ENCODE results near the gene AK6. TPM values are rescaled to one million over a fixed set of nuclear protein-coding genes. Genes with fewer than 3 reads are reported as not detected.

Gene AK6
- total RNA-seq, 1 experiment from 2014 or later: 40.8 TPM

GRCh38 chr5:69329905-69330489 is 39.3 kb downstream of the AK6 start:
- no peak overlapping the region for H2BK120ac ChIP-seq (ENCODE audit: low read depth, low read length, poor library complexity, severe bottlenecking)
- H2AK5ac ChIP-seq (ENCODE audit: insufficient read length, low read length): no peak overlapping the region
- H4K20me1 ChIP-seq (ENCODE audit: control insufficient read depth, insufficient read depth, insufficient read length): no peaks in the 10 kb centered on the region
- H2BK15ac ChIP-seq (ENCODE audit: low read depth, low read length): no peak overlapping the region
- no peak overlapping the region for H4K91ac ChIP-seq (ENCODE audit: insufficient read length, low read depth, low read length)
- no peak overlapping the region for H2BK12ac ChIP-seq (ENCODE audit: insufficient read length, low read depth, low read length)
- no peak overlapping the region for H2AFZ ChIP-seq (ENCODE audit: low read length)
- H3K36me3 Mint-ChIP-seq (ENCODE audit: insufficient read depth in 1 of 3, low read depth in 3 of 3): no peaks in the 10 kb centered on the region; a peak in 1 of 7 replicates
- no peak overlapping the region for H3K27ac Mint-ChIP-seq
- no peak overlapping the region for H3K4ac ChIP-seq (ENCODE audit: low read depth, low read length)
- no peaks in the 10 kb centered on the region for H3K79me2 ChIP-seq (ENCODE audit: insufficient read depth, low read length)
- H3K27me3 ChIP-seq (ENCODE audit: insufficient read depth, low read length): no peaks in the 10 kb centered on the region
- no peak overlapping the region for H2BK5ac ChIP-seq (ENCODE audit: insufficient read length, low read length)
- no peaks in the 10 kb centered on the region for H3K9me3 ChIP-seq (ENCODE audit: control insufficient read depth, low read depth, low read length)
- no peaks in the 10 kb centered on the region for H3K9me3 Mint-ChIP-seq
- no peak overlapping the region for H3K4me2 ChIP-seq (ENCODE audit: insufficient read depth, insufficient read length, low read length)
- no peak overlapping the region for H3K14ac ChIP-seq (ENCODE audit: insufficient read depth, low read length)
- no peak overlapping the region for H4K8ac ChIP-seq (replicated peaks; ENCODE audit: insufficient read length, low read depth, low read length)
- WGBS (ENCODE audit: extremely low coverage, insufficient read length, low lambda C conversion rate): no CpG with 5 or more reads among the region's 9 CpGs
- H3T11ph ChIP-seq (ENCODE audit: low read length): no peak overlapping the region
- no peak overlapping the region for H3K56ac ChIP-seq (ENCODE audit: insufficient read length, low read depth, low read length)
- TF ChIP-seq CTCF (conservative IDR thresholded peaks at IDR 0.05): no peak
- peaks cover 6 to 8% of the 10 kb centered on the region in 2 experiments for H3K4me1 Mint-ChIP-seq
- no peak overlapping the region for H3K23ac ChIP-seq (ENCODE audit: insufficient read length, low read depth, low read length)
- peaks cover 6% of the 10 kb centered on the region for H3K23me2 ChIP-seq (ENCODE audit: insufficient read length, low read depth, low read length, poor library complexity, severe bottlenecking)
- H3K4me1 ChIP-seq (ENCODE audit: insufficient read depth, low read length): no peaks in the 10 kb centered on the region
- H3K27me3 Mint-ChIP-seq (ENCODE audit: low read depth): peaks cover 2% of the 10 kb centered on the region; the same call in 1 of the 2 replicates
- H3K9ac ChIP-seq (ENCODE audit: extremely low read depth, insufficient read length, low read length): no peak overlapping the region
- no peak overlapping the region for H4K5ac ChIP-seq (ENCODE audit: insufficient read length, low read depth, low read length)
- no peak overlapping the region for H3K18ac ChIP-seq (ENCODE audit: insufficient read length, low read depth, low read length)
- H2BK20ac ChIP-seq (ENCODE audit: low read depth, low read length, poor library complexity, severe bottlenecking): no peak overlapping the region
- H3K79me1 ChIP-seq (ENCODE audit: insufficient read depth, low read depth, low read length, poor library complexity, severe bottlenecking): no peaks in the 10 kb centered on the region
- no peak overlapping the region for H3K27ac ChIP-seq (ENCODE audit: insufficient read length, low read depth, low read length)
- no peak for DNase-seq
- H3K4me3 Mint-ChIP-seq: no peak overlapping the region
